Kidney (tissue), 14 donors: Measurements from ENCODE around the gene VRK2. TPM values are rescaled to one million over a fixed set of nuclear protein-coding genes. Genes with fewer than 3 reads are reported as not detected.

Experiments used
- DNase-seq, 5 donors: peaks; one replicate each; pipeline ENCODE4 v3.0.0-alpha.2; 2013 to 2020
- FAIRE-seq: peaks from 2 replicates; lab custom pipeline; 2012; peaks lifted over from hg19 to GRCh38; lab: Jason Lieb, UNC
- H3K27ac ChIP-seq, 2 donors: one replicate each; pipeline ENCODE4 v1.7.0; 2013; ENCODE audit warnings: low read depth in 2 of 2, low read length in 2 of 2, inconsistent platforms in 1 of 2
- H3K27me3 ChIP-seq: one replicate; pipeline ENCODE4 v1.7.1; 2013; ENCODE audit warnings: low read length, inconsistent platforms; ENCODE audit not compliant: control insufficient read depth, insufficient read depth
- H3K36me3 ChIP-seq, 3 donors: one replicate each; pipeline versions ENCODE4 v1.7.0 to v1.7.1; 2013; ENCODE audit warnings: low read length in 3 of 3, control low read depth in 1 of 3, inconsistent platforms in 1 of 3; ENCODE audit not compliant: insufficient read depth in 3 of 3, control insufficient read depth in 2 of 3
- H3K4me1 ChIP-seq, 3 donors: one replicate each; pipeline versions ENCODE4 v1.7.0 to v1.7.1; 2013; ENCODE audit warnings: low read length in 3 of 3, inconsistent platforms in 1 of 3, low read depth in 1 of 3; ENCODE audit not compliant: control insufficient read depth in 2 of 3, insufficient read depth in 2 of 3
- H3K4me3 ChIP-seq, 3 donors: one replicate each; pipeline versions ENCODE4 v1.7.0 to v1.8.1; 2013; ENCODE audit warnings: low read length in 3 of 3, control low read depth in 1 of 3, inconsistent platforms in 1 of 3
- H3K9ac ChIP-seq, 3 donors: one replicate each; pipeline versions ENCODE4 v1.7.0 to v1.7.1; 2013; ENCODE audit warnings: low read length in 3 of 3, control low read depth in 1 of 3, inconsistent platforms in 1 of 3
- H3K9me3 ChIP-seq, 3 donors: one replicate each; pipeline versions ENCODE4 v1.7.0 to v1.7.1; 2013; ENCODE audit warnings: low read length in 3 of 3, control low read depth in 1 of 3, inconsistent platforms in 1 of 3; ENCODE audit not compliant: control insufficient read depth in 2 of 3, insufficient read depth in 1 of 3
- intact Hi-C: fragments of 100-400 bp; cut with DNase I; formaldehyde crosslinking; loops from one replicate; pipeline ENCODE4 v1.11.1; 2022
- polyA plus RNA-seq: library from polyadenylated mRNA; stranded (reverse); fragments of 350-450 nt; fragmentation: Illumina TruSeq; extraction: RNeasy Lipid Tissue Mini Kit (QIAGEN cat#74804); gene quantifications from one replicate; pipeline ENCODE4 v1.2.3, GENCODE V29; 2014; ENCODE audit warnings: low read depth, low replicate concordance; ENCODE audit not compliant: insufficient read depth
- total RNA-seq: library from RNA; stranded (reverse); fragmentation: NEBNext Ultra II Directional; extraction: Animal tissue kit (Norgen Biotek cat#: 25700); gene quantifications from one replicate; pipeline ENCODE4 v1.2.1, GENCODE V29; 2021
- TF ChIP-seq, protein P1 (sequence below): IDR thresholded peaks from 3 replicates; pipeline ENCODE4 v1.5.1; 2012; ENCODE audit warnings: mild to moderate bottlenecking, moderate library complexity, borderline replicate concordance; ENCODE audit not compliant: insufficient read depth; ENCODE audit errors: extremely low read depth
- donor health status: control.
- donor health status: control.
- donor health status: control.
- donor health status: control.
- donor health status: control.
- donor health status: DM: yes; HTN: yes; CAD: no.
- donor health status: Normal renal cell carcinoma (clear cell type).

Gene VRK2
- total and polyA plus RNA-seq, 2 donors from 2014 or later = 7.2 to 26.5 TPM

DNA sequence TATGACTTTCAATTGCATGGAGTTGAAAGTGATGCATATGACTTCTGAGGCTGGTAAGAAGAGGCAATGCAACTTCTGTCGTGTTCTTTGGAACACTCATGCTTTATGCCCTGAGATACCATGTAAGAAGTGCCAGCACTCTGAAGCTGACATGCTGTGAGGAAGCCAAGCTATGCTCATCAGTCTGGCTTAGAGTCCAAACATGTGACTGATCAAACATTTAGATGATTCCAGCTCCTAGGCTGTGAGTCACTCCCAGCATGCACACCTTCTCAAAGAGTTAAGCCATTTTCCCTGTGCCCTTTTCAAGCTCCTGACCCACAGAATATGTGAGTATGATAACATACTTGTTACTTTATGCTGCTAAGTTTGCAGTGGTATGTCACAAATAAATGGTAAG, 15.8 kb upstream of the VRK2 start:
- FAIRE-seq = no peak
- Histone ChIP-seq H3K27me3 (no peaks in the 10 kb centered on the region), H3K36me3 (no peaks in the 10 kb centered on the region), H3K4me1 (no peaks in the 10 kb centered on the region), H3K9ac (no peak overlapping the region), H3K27ac (no peak overlapping the region), H3K4me3 (no peak overlapping the region), H3K9me3 (no peaks in the 10 kb centered on the region)
- intact Hi-C loops = no loop called here
- DNase-seq = no peak
- TF ChIP-seq, protein P1, sequence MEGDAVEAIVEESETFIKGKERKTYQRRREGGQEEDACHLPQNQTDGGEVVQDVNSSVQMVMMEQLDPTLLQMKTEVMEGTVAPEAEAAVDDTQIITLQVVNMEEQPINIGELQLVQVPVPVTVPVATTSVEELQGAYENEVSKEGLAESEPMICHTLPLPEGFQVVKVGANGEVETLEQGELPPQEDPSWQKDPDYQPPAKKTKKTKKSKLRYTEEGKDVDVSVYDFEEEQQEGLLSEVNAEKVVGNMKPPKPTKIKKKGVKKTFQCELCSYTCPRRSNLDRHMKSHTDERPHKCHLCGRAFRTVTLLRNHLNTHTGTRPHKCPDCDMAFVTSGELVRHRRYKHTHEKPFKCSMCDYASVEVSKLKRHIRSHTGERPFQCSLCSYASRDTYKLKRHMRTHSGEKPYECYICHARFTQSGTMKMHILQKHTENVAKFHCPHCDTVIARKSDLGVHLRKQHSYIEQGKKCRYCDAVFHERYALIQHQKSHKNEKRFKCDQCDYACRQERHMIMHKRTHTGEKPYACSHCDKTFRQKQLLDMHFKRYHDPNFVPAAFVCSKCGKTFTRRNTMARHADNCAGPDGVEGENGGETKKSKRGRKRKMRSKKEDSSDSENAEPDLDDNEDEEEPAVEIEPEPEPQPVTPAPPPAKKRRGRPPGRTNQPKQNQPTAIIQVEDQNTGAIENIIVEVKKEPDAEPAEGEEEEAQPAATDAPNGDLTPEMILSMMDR = no peak

GRCh38 chr2:58032016-58032763, 14.4 kb upstream of the VRK2 start:
- Histone ChIP-seq H3K9ac (no peak overlapping the region), H3K36me3 (no peaks in the 10 kb centered on the region), H3K4me3 (no peak overlapping the region), H3K27ac (no peak overlapping the region), H3K9me3 (no peaks in the 10 kb centered on the region), H3K27me3 (no peaks in the 10 kb centered on the region), H3K4me1 (no peaks in the 10 kb centered on the region)
- FAIRE-seq (no peak), DNase-seq (no peak)
- intact Hi-C loops = no loop called here
- TF ChIP-seq, protein P1 = no peak

- H3K4me3 ChIP-seq = no peak overlapping the region
- H3K27me3 ChIP-seq = no peaks in the 10 kb centered on the region
- DNase-seq (no peak), FAIRE-seq (no peak)
- H3K27ac ChIP-seq = no peak overlapping the region
- H3K4me1 ChIP-seq = no peaks in the 10 kb centered on the region
- intact Hi-C loops = no loop called here
- H3K9ac ChIP-seq = no peak overlapping the region
- H3K9me3 ChIP-seq = no peaks in the 10 kb centered on the region
- TF ChIP-seq, protein P1 = no peak
- no peaks in the 10 kb centered on the region for H3K36me3 ChIP-seq
These were observed 13.9 kb upstream of the VRK2 start for GRCh38 chr2:58032764-58033080.

- no peaks in the 10 kb centered on the region for H3K4me1 ChIP-seq
- H3K4me3 ChIP-seq = no peak overlapping the region
- DNase-seq (no peak), FAIRE-seq (no peak)
- H3K27ac ChIP-seq = no peak overlapping the region
- no peaks in the 10 kb centered on the region for H3K27me3 ChIP-seq
- TF ChIP-seq, protein P1 = no peak
- intact Hi-C loops = no loop called here
- H3K9ac ChIP-seq = no peak overlapping the region
- no peaks in the 10 kb centered on the region for H3K9me3 ChIP-seq
- H3K36me3 ChIP-seq = no peaks in the 10 kb centered on the region
These were observed 13.1 kb upstream of the VRK2 start for GRCh38 chr2:58033530-58033929.
